ENCODE data around the gene TRIM60.
"Not testable (repeated sequence)": the region's sequence is repeated elsewhere in the genome, so short reads cannot be mapped to it uniquely, and the experiment has no call there.

Gene TRIM60

DNA sequence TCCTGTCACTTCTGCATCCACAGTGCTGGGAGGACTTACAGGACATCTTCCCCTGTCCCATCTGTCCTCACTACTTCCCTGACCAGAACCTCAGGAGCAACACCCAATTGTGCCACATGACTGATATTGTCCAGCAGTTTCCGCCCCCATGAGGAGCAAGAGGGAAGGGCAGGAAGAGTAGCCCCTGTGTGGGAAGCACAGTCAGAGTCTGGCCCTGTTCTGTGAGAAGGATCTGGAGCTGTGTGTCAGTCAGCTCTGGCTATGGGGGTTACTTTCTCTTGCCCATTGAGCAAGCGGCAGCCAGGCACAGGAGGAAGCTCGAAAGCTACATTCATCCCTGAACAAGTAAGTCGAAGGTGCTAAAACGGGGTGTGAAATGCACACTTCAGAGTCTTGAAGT lies 14.8 kb upstream of the TRIM60 start:
- DNase-seq (ENCODE audit: low read depth) = no peak
- no peak overlapping the region for H3K4me3 ChIP-seq (ENCODE audit: low read depth, low read length)
- TF ChIP-seq, protein P1, sequence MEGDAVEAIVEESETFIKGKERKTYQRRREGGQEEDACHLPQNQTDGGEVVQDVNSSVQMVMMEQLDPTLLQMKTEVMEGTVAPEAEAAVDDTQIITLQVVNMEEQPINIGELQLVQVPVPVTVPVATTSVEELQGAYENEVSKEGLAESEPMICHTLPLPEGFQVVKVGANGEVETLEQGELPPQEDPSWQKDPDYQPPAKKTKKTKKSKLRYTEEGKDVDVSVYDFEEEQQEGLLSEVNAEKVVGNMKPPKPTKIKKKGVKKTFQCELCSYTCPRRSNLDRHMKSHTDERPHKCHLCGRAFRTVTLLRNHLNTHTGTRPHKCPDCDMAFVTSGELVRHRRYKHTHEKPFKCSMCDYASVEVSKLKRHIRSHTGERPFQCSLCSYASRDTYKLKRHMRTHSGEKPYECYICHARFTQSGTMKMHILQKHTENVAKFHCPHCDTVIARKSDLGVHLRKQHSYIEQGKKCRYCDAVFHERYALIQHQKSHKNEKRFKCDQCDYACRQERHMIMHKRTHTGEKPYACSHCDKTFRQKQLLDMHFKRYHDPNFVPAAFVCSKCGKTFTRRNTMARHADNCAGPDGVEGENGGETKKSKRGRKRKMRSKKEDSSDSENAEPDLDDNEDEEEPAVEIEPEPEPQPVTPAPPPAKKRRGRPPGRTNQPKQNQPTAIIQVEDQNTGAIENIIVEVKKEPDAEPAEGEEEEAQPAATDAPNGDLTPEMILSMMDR (IDR thresholded peaks at IDR 0.05; ENCODE audit: low read depth, low read length, missing control alignments) = peak; percentile 40

DNA sequence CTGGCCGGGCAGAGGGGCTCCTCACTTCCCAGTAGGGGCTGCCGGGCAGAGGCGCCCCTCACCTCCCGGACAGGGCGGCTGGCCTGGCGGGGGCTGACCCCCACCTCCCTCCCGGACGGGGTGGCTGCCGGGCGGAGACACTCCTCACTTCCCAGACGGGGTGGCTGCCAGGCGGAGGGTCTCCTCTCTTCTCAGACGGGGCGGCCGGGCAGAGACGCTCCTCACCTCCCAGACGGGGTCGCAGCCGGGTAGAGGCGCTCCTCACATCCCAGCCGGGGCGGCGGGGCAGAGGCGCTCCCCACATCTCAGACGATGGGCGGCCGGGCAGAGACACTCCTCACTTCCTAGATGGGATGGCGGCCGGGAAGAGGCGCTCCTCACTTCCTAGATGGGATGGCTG lies 11.8 kb upstream of the TRIM60 start:
- H3K4me3 ChIP-seq (ENCODE audit: low read depth, low read length); DNase-seq (ENCODE audit: low read depth): not testable (repeated sequence)

DNA sequence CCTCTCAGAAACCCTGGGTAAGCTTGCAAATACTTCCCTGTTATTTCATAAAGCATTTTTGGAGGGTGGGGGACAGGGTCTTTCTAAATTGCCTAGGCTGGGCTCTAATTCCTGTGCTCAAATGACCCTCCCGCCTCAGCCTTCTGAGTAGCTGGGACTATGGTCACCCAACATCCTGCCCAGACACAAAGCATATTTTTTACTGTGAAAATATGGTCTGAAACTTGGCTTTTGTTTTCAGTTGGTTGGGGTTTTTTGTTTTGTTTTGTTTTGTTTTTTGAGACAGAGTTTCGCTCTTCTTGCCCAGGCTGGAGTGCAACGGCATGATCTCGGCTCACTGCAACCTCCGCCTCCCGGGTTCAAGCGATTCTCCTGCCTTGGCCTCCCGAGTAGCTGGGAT lies 6.0 kb upstream of the TRIM60 start:
- not testable (repeated sequence) for H3K4me3 ChIP-seq (ENCODE audit: low read depth, low read length); DNase-seq (ENCODE audit: low read depth)

DNA sequence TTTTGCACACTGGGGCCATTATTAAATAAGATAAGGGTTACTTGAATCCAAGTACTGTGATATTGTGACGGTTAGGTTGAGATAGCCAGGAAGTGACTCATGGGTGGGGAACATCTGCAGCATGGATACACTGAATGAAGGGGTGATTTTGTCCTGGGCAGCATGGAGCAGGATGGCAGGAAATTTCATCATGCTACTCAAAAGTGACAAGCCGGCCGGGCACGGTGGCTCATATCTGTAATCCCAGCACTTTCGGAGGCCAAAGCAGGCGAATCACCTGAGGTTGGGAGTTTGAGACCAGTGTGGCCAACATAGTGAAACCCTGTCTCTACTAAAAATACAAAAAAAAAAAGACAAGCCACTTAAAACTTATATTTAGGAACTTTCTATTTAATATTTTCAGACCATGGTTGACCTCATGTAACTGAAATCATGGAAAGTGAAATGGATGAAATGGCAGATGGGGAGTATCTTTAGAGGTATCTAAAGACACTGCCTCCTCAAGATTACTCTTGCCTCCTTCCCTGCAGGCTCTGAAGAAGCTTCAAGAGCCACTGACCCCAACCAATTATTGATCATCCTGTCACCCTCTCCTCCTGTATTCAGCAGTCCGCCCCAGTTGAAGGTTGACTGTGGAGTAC lies 3.9 kb upstream of the TRIM60 start:
- DNase-seq (ENCODE audit: low read depth) = no peak
- TF ChIP-seq, protein P1 (IDR thresholded peaks at IDR 0.05; ENCODE audit: low read depth, low read length, missing control alignments) = no peak
- H3K4me3 ChIP-seq (ENCODE audit: low read depth, low read length) = no peak overlapping the region

GRCh38 chr4:165048170-165048569 lies 16.4 kb downstream of the TRIM60 start:
- H3K4me3 ChIP-seq (ENCODE audit: low read depth, low read length) = no peak overlapping the region
- DNase-seq (ENCODE audit: low read depth) = no peak
- TF ChIP-seq, protein P1 (IDR thresholded peaks at IDR 0.05; ENCODE audit: low read depth, low read length, missing control alignments) = no peak

DNA sequence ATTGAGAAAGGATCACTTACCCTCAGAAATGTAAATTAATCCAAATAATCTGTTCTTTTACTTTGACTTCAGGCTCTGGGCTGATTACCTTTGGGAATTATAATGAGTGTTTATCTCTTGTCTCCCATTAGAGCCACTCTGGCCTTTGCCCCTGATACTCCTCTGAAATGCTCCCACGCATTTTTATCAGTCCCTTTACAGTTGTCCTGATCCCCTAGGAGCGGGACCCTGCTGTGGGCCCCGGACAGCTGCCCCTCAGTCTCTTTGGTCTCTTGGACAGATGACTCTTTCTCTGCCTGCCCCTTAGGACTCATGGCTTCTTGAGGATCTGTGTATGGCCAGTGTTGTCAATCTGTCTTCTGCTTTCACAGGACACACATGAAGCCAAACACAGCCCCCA lies 20.8 kb downstream of the TRIM60 start:
- no peak overlapping the region for H3K4me3 ChIP-seq (ENCODE audit: low read depth, low read length)
- TF ChIP-seq, protein P1 (IDR thresholded peaks at IDR 0.05; ENCODE audit: low read depth, low read length, missing control alignments) = no peak
- DNase-seq (ENCODE audit: low read depth) = no peak

DNA sequence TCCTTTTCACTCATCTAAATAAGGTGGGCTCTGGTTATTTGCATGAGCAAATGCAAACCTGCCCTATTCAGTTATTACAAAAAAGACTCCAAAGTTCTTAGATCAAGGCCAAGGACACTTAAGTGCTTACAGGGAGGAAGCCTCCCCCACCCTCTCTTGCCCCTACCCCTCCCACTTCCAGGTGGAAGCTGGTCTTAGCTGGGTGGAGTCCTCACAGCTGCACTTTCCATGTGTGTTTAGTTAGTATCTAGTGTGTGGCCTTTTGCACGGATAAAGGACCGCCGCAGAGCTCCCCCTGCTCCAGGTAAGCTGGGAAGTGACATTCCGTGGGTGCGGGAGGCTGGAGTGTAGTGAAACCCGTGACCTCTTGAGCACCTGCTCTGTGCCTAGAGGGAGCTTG lies 21.8 kb downstream of the TRIM60 start, which contains the start of gene TRIM75:
Gene TRIM75, plus strand, starts transcription at position 222 of the 400 bp plus-strand sequence. CDS start 5,282 bp downstream, outside the sequence.
- no peak within 1 kb of the TSS for H3K4me3 ChIP-seq (ENCODE audit: low read depth, low read length)
- DNase-seq (ENCODE audit: low read depth) = no peak
- TF ChIP-seq, protein P1 (IDR thresholded peaks at IDR 0.05; ENCODE audit: low read depth, low read length, missing control alignments) = no peak

DNA sequence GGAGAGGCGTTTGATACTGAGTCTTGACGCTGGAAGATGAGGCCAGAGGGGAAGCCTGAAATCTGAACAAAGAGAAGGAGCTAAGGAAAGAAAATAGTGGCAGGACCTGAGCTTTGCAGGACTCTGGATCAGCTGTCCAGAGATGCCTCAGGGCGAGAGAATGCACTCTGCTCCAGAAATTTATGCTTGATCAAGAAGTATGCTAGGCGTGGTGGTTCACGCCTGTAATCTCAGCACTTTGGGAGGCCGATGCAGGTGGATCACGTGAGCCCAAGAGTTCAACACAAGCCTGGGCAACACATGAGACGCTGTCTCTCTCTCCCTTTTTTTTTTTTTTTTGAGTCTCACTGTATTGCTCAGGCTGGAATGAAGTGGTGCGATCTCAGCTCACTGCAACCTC lies 23.8 kb downstream of the TRIM60 start:
- TF ChIP-seq, protein P1 (IDR thresholded peaks at IDR 0.05; ENCODE audit: low read depth, low read length, missing control alignments) = no peak
- DNase-seq (ENCODE audit: low read depth) = no peak
- no peak overlapping the region for H3K4me3 ChIP-seq (ENCODE audit: low read depth, low read length)

All from GM12864 (cell line).